ENCODE measurements around the gene FSTL4. TPM values are rescaled to one million over a fixed set of nuclear protein-coding genes. Genes with fewer than 3 reads are reported as not detected.
"Not testable (repeated sequence)": the region's sequence is repeated elsewhere in the genome, so short reads cannot be mapped to it uniquely, and the experiment has no call there.

Gene FSTL4
- total RNA-seq, 1 donor from 2014 or later: 0.21 TPM

DNA sequence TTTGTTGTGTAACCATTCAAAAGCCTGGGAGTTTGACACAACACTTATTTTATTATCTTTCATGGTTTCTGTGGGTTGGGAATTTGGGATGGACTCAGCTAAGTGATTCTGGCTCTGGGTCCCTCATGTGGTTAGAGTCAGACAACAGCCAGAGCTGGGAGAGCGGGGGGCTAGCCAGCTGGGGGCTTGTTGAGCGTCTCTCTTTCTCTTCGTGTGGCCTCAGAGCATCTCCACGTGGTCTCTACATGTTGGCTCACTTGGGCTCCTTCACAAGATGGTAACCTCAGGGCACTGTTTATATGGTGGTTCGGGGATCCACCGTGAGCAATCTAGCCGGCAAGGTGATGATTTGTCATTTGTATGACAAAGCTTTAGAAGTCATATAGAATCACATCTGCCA, 73.6 kb downstream of the FSTL4 start:
- Mint-ChIP-seq H3K9me3 (ENCODE audit: unreplicated experiment) (no peaks in the 10 kb centered on the region), H3K27ac (ENCODE audit: unreplicated experiment) (no peak overlapping the region), H3K4me1 (ENCODE audit: unreplicated experiment) (no peaks in the 10 kb centered on the region), H3K27me3 (ENCODE audit: unreplicated experiment) (peaks cover 4% of the 10 kb centered on the region), H3K4me3 (ENCODE audit: unreplicated experiment) (no peak overlapping the region), H3K36me3 (ENCODE audit: low read depth, unreplicated experiment) (no peaks in the 10 kb centered on the region)
- DNase-seq (ENCODE audit: low spot score): no peak
- TF ChIP-seq, protein P1, sequence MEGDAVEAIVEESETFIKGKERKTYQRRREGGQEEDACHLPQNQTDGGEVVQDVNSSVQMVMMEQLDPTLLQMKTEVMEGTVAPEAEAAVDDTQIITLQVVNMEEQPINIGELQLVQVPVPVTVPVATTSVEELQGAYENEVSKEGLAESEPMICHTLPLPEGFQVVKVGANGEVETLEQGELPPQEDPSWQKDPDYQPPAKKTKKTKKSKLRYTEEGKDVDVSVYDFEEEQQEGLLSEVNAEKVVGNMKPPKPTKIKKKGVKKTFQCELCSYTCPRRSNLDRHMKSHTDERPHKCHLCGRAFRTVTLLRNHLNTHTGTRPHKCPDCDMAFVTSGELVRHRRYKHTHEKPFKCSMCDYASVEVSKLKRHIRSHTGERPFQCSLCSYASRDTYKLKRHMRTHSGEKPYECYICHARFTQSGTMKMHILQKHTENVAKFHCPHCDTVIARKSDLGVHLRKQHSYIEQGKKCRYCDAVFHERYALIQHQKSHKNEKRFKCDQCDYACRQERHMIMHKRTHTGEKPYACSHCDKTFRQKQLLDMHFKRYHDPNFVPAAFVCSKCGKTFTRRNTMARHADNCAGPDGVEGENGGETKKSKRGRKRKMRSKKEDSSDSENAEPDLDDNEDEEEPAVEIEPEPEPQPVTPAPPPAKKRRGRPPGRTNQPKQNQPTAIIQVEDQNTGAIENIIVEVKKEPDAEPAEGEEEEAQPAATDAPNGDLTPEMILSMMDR (IDR thresholded peaks at IDR 0.05; ENCODE audit: unreplicated experiment): no peak

DNA sequence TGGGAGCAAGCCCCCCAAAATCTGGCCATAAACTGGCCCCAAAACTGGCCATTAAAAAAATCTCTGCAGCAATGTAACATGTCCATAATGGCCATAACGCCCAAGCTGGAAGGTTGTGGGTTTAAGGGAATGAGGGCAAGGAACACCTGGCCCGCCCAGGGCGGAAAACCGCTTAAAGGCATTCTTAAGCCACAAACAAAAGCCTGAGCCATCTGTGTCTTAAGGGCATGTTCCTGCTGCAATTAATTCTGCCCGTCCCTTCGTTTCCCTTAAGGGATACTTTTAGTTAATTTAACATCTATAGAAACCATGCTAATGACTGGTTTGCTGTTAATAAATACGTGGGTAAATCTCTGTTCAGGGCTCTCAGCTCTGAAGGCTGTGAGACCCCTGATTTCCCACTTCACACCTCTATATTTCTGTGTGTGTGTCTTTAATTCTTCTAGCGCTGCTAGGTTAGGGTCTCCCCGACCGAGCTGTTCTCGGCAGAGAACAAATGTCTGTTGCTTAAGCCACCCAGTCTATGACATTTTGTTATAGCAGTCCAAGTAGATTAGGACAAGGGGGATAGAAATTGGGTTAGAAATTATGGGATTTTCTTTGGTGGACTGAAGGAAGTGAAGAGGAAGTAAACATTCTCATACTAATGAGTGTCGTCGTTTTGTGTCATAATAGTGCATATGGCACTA, 77.0 kb downstream of the FSTL4 start:
- not testable (repeated sequence) for H3K27ac Mint-ChIP-seq (ENCODE audit: unreplicated experiment); H3K4me1 Mint-ChIP-seq (ENCODE audit: unreplicated experiment); DNase-seq (ENCODE audit: low spot score); H3K27me3 Mint-ChIP-seq (ENCODE audit: unreplicated experiment); H3K9me3 Mint-ChIP-seq (ENCODE audit: unreplicated experiment); H3K36me3 Mint-ChIP-seq (ENCODE audit: low read depth, unreplicated experiment); H3K4me3 Mint-ChIP-seq (ENCODE audit: unreplicated experiment)

DNA sequence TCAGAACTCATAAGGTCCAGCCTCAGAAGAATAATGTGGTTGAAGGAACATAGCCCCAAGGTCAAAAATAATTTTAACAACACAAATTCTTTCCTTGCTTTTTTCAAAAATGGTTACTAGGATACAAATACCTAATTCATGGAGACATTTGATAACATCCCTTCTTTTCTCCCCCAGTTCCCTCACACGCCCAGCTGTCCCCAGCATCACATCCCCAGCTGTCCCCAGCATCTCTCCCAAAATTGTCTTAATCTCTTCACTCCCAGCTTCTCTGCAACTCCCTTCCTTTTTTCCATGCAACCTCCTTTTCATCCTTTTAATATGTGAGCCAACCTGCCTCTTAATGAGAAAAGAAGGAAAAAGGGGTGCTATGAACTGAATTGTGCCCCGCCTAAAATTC, 77.8 kb downstream of the FSTL4 start:
- no peaks in the 10 kb centered on the region for H3K4me1 Mint-ChIP-seq (ENCODE audit: unreplicated experiment)
- TF ChIP-seq, protein P1 (IDR thresholded peaks at IDR 0.05; ENCODE audit: unreplicated experiment): no peak

DNA sequence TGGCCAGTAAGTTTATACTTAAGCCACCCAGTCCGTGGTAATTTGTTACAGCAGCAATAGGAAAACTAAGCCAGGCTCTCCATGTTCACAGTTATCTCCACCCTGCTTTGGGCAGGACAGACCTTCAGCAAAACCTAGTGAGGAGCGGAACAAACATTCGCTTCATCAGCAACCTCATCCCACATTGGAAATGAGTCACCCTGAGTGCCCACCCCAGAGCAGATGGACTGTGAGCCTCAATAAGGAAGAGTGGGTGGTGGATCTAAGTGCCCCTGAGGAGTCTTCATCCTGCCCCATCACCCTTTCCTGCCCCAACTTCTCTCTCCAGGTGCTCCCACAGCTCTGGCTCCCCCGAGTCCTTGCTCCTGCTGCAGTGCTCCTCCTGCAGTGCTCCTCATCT, 78.8 kb downstream of the FSTL4 start:
- Mint-ChIP-seq H3K4me1 (ENCODE audit: unreplicated experiment) (no peaks in the 10 kb centered on the region), H3K36me3 (ENCODE audit: low read depth, unreplicated experiment) (no peaks in the 10 kb centered on the region), H3K4me3 (ENCODE audit: unreplicated experiment) (no peak overlapping the region), H3K27me3 (ENCODE audit: unreplicated experiment) (peaks cover 2% of the 10 kb centered on the region), H3K27ac (ENCODE audit: unreplicated experiment) (no peak overlapping the region), H3K9me3 (ENCODE audit: unreplicated experiment) (no peaks in the 10 kb centered on the region)
- TF ChIP-seq, protein P1 (IDR thresholded peaks at IDR 0.05; ENCODE audit: unreplicated experiment): no peak
- no peak for DNase-seq (ENCODE audit: low spot score)

More for the DNA sequence above, 77.8 kb downstream of the FSTL4 start:
- Mint-ChIP-seq H3K27ac (ENCODE audit: unreplicated experiment) (no peak overlapping the region), H3K27me3 (ENCODE audit: unreplicated experiment) (peaks cover 2% of the 10 kb centered on the region), H3K4me3 (ENCODE audit: unreplicated experiment) (no peak overlapping the region), H3K9me3 (ENCODE audit: unreplicated experiment) (no peaks in the 10 kb centered on the region), H3K36me3 (ENCODE audit: low read depth, unreplicated experiment) (no peaks in the 10 kb centered on the region)
- DNase-seq (ENCODE audit: low spot score): no peak

DNA sequence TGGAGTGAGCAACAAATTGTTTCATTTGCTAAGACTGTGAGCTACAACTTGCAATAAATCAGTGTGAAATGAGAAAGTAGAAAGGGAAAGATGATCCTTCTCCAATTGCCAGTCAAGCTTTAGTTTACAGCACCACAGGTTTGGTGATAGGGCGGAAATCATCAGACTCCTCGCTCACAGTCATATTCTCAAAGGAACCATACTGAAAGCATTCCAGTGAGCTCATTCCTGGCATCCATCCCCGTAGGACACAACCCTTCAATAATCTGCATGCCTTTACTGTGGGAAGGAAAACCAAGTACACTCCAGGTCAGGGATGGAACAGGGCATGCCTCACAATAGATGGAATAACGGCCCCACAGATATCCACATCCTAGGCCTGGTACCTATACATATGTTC, 80.7 kb downstream of the FSTL4 start:
- Mint-ChIP-seq H3K36me3 (ENCODE audit: low read depth, unreplicated experiment) (no peaks in the 10 kb centered on the region), H3K27ac (ENCODE audit: unreplicated experiment) (no peak overlapping the region), H3K4me1 (ENCODE audit: unreplicated experiment) (no peaks in the 10 kb centered on the region), H3K9me3 (ENCODE audit: unreplicated experiment) (no peaks in the 10 kb centered on the region), H3K4me3 (ENCODE audit: unreplicated experiment) (no peak overlapping the region), H3K27me3 (ENCODE audit: unreplicated experiment) (peaks cover 2% of the 10 kb centered on the region)
- TF ChIP-seq, protein P1 (IDR thresholded peaks at IDR 0.05; ENCODE audit: unreplicated experiment): no peak
- DNase-seq (ENCODE audit: low spot score): no peak
